OCI-LY3 (cell line): ENCODE data around the gene CHFR.

Source experiments
- CTCF ChIP-seq: fragments of 200-600, 300-600 bp; sonication (generic); IDR thresholded peaks from 2 replicates; pipeline ENCODE4 v1.5.1; 2014; ENCODE audit warnings: antibody characterized with exemption, low read length, low read depth
- EZH2phosphoT487 ChIP-seq: fragments of 200-600 bp; shearing (Covaris generic); IDR thresholded peaks from 2 replicates; pipeline ENCODE4 v1.6.1; 2018; ENCODE audit warnings: antibody characterized with exemption, mixed run types, low read depth

- TF ChIP-seq CTCF (no peak), EZH2phosphoT487 (no peak)
Measured at GRCh38 chr12:132804426-132804861, 83.0 kb downstream of the CHFR start.
